LNCaP clone FGC (cell line): Measurements from ENCODE around the gene HSD17B14.
A peak's percentile ranks its signal among the peaks of the same experiment; 100 is the strongest.

ENCODE experiments used
- DNase-seq: peaks from one replicate; pipeline ENCODE4 v3.0.0-alpha.2; 2011; ENCODE audit warnings: low read depth
- H3K4me3 ChIP-seq: 2 replicates; pipeline ENCODE4 v1.5.1; 2011; ENCODE audit warnings: mild to moderate bottlenecking, low read depth, low read length, control low read depth
- TF ChIP-seq, protein P1 (sequence below): IDR thresholded peaks from 2 replicates; pipeline ENCODE4 v1.5.1; 2012; ENCODE audit warnings: mild to moderate bottlenecking; ENCODE audit not compliant: control insufficient read depth, insufficient read depth; ENCODE audit errors: extremely low read depth

HSD17B14 gene

GRCh38 chr19:48837051-48837524, 797 bp upstream of the HSD17B14 start:
- TF ChIP-seq, protein P1, sequence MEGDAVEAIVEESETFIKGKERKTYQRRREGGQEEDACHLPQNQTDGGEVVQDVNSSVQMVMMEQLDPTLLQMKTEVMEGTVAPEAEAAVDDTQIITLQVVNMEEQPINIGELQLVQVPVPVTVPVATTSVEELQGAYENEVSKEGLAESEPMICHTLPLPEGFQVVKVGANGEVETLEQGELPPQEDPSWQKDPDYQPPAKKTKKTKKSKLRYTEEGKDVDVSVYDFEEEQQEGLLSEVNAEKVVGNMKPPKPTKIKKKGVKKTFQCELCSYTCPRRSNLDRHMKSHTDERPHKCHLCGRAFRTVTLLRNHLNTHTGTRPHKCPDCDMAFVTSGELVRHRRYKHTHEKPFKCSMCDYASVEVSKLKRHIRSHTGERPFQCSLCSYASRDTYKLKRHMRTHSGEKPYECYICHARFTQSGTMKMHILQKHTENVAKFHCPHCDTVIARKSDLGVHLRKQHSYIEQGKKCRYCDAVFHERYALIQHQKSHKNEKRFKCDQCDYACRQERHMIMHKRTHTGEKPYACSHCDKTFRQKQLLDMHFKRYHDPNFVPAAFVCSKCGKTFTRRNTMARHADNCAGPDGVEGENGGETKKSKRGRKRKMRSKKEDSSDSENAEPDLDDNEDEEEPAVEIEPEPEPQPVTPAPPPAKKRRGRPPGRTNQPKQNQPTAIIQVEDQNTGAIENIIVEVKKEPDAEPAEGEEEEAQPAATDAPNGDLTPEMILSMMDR: no peak
- no peak overlapping the region for H3K4me3 ChIP-seq

DNA sequence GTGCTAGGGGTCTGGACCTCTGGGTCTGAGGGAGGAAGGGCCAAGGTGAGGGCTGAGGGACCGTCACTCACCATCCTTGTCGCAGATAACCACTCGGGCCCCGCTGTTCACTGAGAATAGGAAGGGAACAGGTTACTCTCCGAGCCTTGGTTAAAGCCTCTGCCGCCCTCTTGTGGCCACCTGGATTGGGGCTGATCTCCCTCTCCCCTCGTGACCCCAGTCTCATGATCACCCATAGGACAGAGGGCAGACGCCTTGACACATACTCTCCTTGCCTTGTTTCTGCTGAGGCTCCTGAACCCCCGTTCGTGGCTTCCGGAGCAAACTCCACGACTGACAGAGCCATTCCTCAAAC, 580 bp downstream of the HSD17B14 start:
- peak overlapping the region; percentile 41 for H3K4me3 ChIP-seq
- TF ChIP-seq, protein P1: peak; percentile 65
- peak; percentile 58 for DNase-seq

More at GRCh38 chr19:48837051-48837524, 797 bp upstream of the HSD17B14 start:
- no peak for DNase-seq

- DNase-seq: no peak
- H3K4me3 ChIP-seq: no peak overlapping the region
- TF ChIP-seq, protein P1: no peak
Measured at GRCh38 chr19:48833977-48834376, 2.3 kb downstream of the HSD17B14 start.

- DNase-seq: no peak
- no peak overlapping the region for H3K4me3 ChIP-seq
- TF ChIP-seq, protein P1: no peak
Measured at GRCh38 chr19:48833049-48833448, 3.2 kb downstream of the HSD17B14 start.

- TF ChIP-seq, protein P1: no peak
- DNase-seq: no peak
- no peak overlapping the region for H3K4me3 ChIP-seq
Measured at GRCh38 chr19:48830965-48831364, 5.3 kb downstream of the HSD17B14 start.

DNA sequence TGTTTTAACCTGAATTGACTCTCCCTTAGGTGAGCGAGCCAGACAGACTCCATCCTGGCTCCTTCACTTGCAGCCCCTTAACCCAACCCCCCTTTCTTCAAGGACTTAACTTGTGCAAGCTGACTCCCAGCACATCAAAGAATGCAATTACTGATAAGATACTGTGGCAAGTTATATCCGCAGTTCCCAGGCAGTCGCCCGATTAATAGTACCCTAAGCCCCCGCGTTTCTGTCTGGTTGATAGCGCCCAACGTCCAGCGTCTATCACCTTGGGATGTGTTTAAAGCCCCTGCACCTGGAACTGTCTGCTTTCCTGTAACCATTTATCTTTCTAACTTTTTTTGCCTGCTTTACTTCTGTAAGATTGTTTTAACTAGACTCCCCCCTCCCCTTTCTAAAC, 6.2 kb downstream of the HSD17B14 start:
- TF ChIP-seq, protein P1: no peak
- no peak for DNase-seq
- H3K4me3 ChIP-seq: no peak overlapping the region

- peak; percentile 56 for DNase-seq
- TF ChIP-seq, protein P1: 0 out of 2 replicates have a peak, but pooled peaks have one; percentile 17
- no peak overlapping the region for H3K4me3 ChIP-seq
Measured at GRCh38 chr19:48826606-48827020, 9.7 kb downstream of the HSD17B14 start.
